Tibial nerve (tissue), 4 donors: ENCODE measurements around the gene FER1L5. TPM values are rescaled to one million over a fixed set of nuclear protein-coding genes. Genes with fewer than 3 reads are reported as not detected.

Experiments
- DNase-seq, 2 donors: peaks; one replicate each; pipeline ENCODE4 v3.0.0-alpha.2; 2019; ENCODE audit warnings: low spot score in 2 of 2
- H3K27ac ChIP-seq, 4 donors: fragments of 200-600 bp; sonication (generic) in 3 of 4; one replicate each; pipeline ENCODE4 v1.5.1; 2017 to 2019; ENCODE audit warnings: mild to moderate bottlenecking in 1 of 4
- H3K27me3 ChIP-seq, 2 donors: fragments of 200-600 bp; sonication (generic) in 1 of 2; one replicate each; pipeline versions ENCODE4 v1.5.1 to v1.6.0; 2017 to 2019
- H3K36me3 ChIP-seq, 3 donors: fragments of 200-600 bp; sonication (generic); one replicate each; pipeline ENCODE4 v1.5.1; 2018 to 2019
- H3K4me1 ChIP-seq, 4 donors: fragments of 200-600 bp; sonication (generic) in 3 of 4; one replicate each; pipeline ENCODE4 v1.5.1; 2017 to 2019
- H3K4me3 ChIP-seq, 4 donors: fragments of 200-600 bp; sonication (generic) in 3 of 4; one replicate each; pipeline ENCODE4 v1.5.1; 2017 to 2019; ENCODE audit warnings: mild to moderate bottlenecking in 1 of 4, moderate library complexity in 1 of 4
- H3K9me3 ChIP-seq, 4 donors: fragments of 200-600 bp; sonication (generic) in 3 of 4; one replicate each; pipeline ENCODE4 v1.5.1; 2017 to 2019
- EP300 ChIP-seq, 2 donors: sonication (generic); formaldehyde crosslinking; IDR thresholded peaks; one replicate each; pipeline ENCODE4 v1.6.1; 2017; ENCODE audit warnings: antibody characterized with exemption in 2 of 2, mild to moderate bottlenecking in 1 of 2
- POLR2A ChIP-seq, 2 donors: fragments of 450-650 bp; IDR thresholded peaks; one replicate each; pipeline ENCODE4 v1.6.1; 2017; ENCODE audit warnings: antibody characterized with exemption in 2 of 2, mild to moderate bottlenecking in 2 of 2, moderate library complexity in 2 of 2
- WGBS, 2 donors: methylation state at CpG; one replicate each; pipeline ENCODE4 v1.1.5; 2018; 5-methylcytosine and 5-hydroxymethylcytosine counted together
- total RNA-seq, 4 donors: library from RNA; depleted of rRNA; stranded (reverse); fragments of >200 nt; gene quantifications; one replicate each; pipeline ENCODE4 v1.1.0, GENCODE V29; 2016
- TF ChIP-seq, protein P1 (sequence below), 5 experiments: fragments of 200-600 bp in 3 of 5; fragments of 450-650 bp in 2 of 5; sonication (generic) in 3 of 5; IDR thresholded peaks; one replicate each; pipeline ENCODE4 v1.5.1; 2016 to 2019; ENCODE audit warnings: antibody characterized with exemption in 5 of 5, mild to moderate bottlenecking in 3 of 5, moderate library complexity in 2 of 5

Gene FER1L5
- total RNA-seq, 4 donors from 2014 or later, result 0.20 to 0.60 TPM; not detected in 2

DNA sequence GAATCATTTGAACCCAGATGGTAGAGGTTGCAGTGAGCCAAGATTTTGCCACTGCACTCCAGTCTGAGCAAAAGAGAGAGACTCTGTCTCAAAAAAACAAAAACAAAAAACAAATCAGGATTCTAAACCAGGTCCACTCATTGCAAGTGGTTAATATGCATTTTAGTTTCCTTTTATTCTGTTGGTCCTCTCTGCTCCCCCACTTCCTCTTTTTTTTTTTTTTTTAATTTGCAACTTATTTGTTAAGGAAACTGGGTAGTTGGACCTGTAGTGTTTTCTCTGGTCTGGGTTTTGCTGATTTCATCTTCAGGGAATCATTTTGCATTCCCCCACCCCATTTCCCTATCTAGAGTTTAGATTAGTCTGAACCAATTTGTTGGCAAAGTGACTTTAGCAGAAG is 14.0 kb downstream of the FER1L5 start:
- TF ChIP-seq EP300 (IDR thresholded peaks at IDR 0.05) (no peak), POLR2A (IDR thresholded peaks at IDR 0.05) (no peak)
- TF ChIP-seq, protein P1, sequence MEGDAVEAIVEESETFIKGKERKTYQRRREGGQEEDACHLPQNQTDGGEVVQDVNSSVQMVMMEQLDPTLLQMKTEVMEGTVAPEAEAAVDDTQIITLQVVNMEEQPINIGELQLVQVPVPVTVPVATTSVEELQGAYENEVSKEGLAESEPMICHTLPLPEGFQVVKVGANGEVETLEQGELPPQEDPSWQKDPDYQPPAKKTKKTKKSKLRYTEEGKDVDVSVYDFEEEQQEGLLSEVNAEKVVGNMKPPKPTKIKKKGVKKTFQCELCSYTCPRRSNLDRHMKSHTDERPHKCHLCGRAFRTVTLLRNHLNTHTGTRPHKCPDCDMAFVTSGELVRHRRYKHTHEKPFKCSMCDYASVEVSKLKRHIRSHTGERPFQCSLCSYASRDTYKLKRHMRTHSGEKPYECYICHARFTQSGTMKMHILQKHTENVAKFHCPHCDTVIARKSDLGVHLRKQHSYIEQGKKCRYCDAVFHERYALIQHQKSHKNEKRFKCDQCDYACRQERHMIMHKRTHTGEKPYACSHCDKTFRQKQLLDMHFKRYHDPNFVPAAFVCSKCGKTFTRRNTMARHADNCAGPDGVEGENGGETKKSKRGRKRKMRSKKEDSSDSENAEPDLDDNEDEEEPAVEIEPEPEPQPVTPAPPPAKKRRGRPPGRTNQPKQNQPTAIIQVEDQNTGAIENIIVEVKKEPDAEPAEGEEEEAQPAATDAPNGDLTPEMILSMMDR (IDR thresholded peaks at IDR 0.05), result no peak
- no peaks in the 10 kb centered on the region for H3K27me3 ChIP-seq
- no peak overlapping the region for H3K27ac ChIP-seq
- no peaks in the 10 kb centered on the region for H3K9me3 ChIP-seq
- no peaks in the 10 kb centered on the region for H3K4me1 ChIP-seq
- H3K36me3 ChIP-seq, result no peaks in the 10 kb centered on the region
- DNase-seq, result no peak
- no peak overlapping the region for H3K4me3 ChIP-seq

DNA sequence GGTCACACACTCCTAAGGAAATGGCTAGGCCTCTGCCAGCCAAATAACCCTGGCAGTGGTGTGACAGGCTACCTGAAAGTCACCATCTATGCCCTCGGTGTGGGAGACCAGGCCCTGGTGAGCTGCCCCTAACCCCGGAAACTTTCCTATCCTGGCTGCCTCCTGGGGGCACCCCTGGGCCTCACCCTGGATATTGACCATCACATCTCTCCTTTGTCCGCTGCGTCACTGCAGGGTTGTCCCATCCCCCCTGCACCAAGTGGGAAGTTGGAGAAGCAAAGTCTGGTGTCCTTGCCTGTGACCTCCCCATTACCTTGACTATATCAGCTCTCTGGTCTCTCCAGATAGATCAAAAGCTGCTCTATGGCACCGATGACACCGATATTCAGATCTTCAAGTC is 18.8 kb downstream of the FER1L5 start:
- TF ChIP-seq EP300 (IDR thresholded peaks at IDR 0.05), result no peak
- TF ChIP-seq, protein P1 (IDR thresholded peaks at IDR 0.05), result no peak
- no peak for TF ChIP-seq POLR2A (IDR thresholded peaks at IDR 0.05)
- H3K9me3 ChIP-seq, result peaks cover 0 to 8% (median 0%) of the 10 kb centered on the region in 4 donors
- H3K4me1 ChIP-seq, result no peaks in the 10 kb centered on the region
- no peaks in the 10 kb centered on the region for H3K27me3 ChIP-seq
- no peak overlapping the region for H3K27ac ChIP-seq
- DNase-seq, result no peak
- H3K4me3 ChIP-seq, result no peak overlapping the region
- 93 to 94% methylated on average over 6 of the region's 6 CpGs for WGBS, 2 donors
- no peaks in the 10 kb centered on the region for H3K36me3 ChIP-seq

GRCh38 chr2:96662360-96662759 is 19.8 kb downstream of the FER1L5 start:
- no peaks in the 10 kb centered on the region for H3K27me3 ChIP-seq
- 89 to 90% methylated on average over 9 of the region's 9 CpGs for WGBS, 2 donors
- H3K4me1 ChIP-seq, result no peaks in the 10 kb centered on the region
- H3K27ac ChIP-seq, result no peak overlapping the region
- H3K9me3 ChIP-seq, result peaks cover 0 to 8% (median 0%) of the 10 kb centered on the region in 4 donors
- H3K4me3 ChIP-seq, result no peak overlapping the region
- H3K36me3 ChIP-seq, result no peaks in the 10 kb centered on the region
- no peak for TF ChIP-seq POLR2A (IDR thresholded peaks at IDR 0.05)
- no peak for TF ChIP-seq EP300 (IDR thresholded peaks at IDR 0.05)
- TF ChIP-seq, protein P1 (IDR thresholded peaks at IDR 0.05), result no peak
- no peak for DNase-seq

GRCh38 chr2:96663177-96663576 is 20.6 kb downstream of the FER1L5 start:
- H3K27me3 ChIP-seq, result no peaks in the 10 kb centered on the region
- no peaks in the 10 kb centered on the region for H3K36me3 ChIP-seq
- WGBS, 2 donors, result 85 to 89% methylated on average over 5 of the region's 5 CpGs
- H3K4me3 ChIP-seq, result no peak overlapping the region
- no peak overlapping the region for H3K27ac ChIP-seq
- no peaks in the 10 kb centered on the region for H3K4me1 ChIP-seq
- DNase-seq, result no peak
- TF ChIP-seq EP300 (IDR thresholded peaks at IDR 0.05) (no peak), POLR2A (IDR thresholded peaks at IDR 0.05) (no peak)
- TF ChIP-seq, protein P1 (IDR thresholded peaks at IDR 0.05), result no peak
- peaks cover 0 to 8% (median 0%) of the 10 kb centered on the region in 4 donors for H3K9me3 ChIP-seq

- H3K27me3 ChIP-seq, result no peaks in the 10 kb centered on the region
Observed at GRCh38 chr2:96663829-96664228, 21.3 kb downstream of the FER1L5 start.

More at GRCh38 chr2:96663829-96664228, 21.3 kb downstream of the FER1L5 start:
- peaks cover 0 to 8% (median 0%) of the 10 kb centered on the region in 4 donors for H3K9me3 ChIP-seq
- H3K4me1 ChIP-seq, result no peaks in the 10 kb centered on the region
- DNase-seq, result no peak
- no peaks in the 10 kb centered on the region for H3K36me3 ChIP-seq
- H3K27ac ChIP-seq, result no peak overlapping the region
- no peak overlapping the region for H3K4me3 ChIP-seq
- 87 to 89% methylated on average over 7 of the region's 7 CpGs for WGBS, 2 donors
- TF ChIP-seq, protein P1 (IDR thresholded peaks at IDR 0.05), result no peak
- TF ChIP-seq EP300 (IDR thresholded peaks at IDR 0.05) (no peak), POLR2A (IDR thresholded peaks at IDR 0.05) (no peak)
